ENCODE data around the gene ANKRD45.
"Not testable (repeated sequence)": the region's sequence is repeated elsewhere in the genome, so short reads cannot be mapped to it uniquely, and the experiment has no call there.

The ANKRD45 gene

DNA sequence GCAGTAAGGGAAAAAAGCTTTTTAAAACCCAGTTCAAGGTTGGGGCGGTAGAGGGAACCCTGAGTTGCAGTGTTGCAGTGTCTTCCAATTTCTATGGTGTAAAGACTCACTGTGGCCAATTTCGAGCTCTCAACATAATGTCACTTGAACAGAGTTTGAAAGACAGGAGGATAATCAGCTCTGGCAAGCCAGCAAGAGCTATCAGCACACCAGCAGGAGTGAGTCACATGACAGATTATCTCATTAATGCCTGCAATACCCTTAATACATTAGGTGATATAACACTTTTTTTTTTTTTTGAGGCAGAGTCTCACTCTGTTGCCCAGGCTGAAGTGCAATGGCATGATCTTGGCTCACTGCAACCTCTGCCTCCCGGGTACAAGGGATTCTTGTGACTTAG lies 89.6 kb downstream of the ANKRD45 start:
- no peak overlapping the region for H3K27ac ChIP-seq
- TF ChIP-seq, protein P1, sequence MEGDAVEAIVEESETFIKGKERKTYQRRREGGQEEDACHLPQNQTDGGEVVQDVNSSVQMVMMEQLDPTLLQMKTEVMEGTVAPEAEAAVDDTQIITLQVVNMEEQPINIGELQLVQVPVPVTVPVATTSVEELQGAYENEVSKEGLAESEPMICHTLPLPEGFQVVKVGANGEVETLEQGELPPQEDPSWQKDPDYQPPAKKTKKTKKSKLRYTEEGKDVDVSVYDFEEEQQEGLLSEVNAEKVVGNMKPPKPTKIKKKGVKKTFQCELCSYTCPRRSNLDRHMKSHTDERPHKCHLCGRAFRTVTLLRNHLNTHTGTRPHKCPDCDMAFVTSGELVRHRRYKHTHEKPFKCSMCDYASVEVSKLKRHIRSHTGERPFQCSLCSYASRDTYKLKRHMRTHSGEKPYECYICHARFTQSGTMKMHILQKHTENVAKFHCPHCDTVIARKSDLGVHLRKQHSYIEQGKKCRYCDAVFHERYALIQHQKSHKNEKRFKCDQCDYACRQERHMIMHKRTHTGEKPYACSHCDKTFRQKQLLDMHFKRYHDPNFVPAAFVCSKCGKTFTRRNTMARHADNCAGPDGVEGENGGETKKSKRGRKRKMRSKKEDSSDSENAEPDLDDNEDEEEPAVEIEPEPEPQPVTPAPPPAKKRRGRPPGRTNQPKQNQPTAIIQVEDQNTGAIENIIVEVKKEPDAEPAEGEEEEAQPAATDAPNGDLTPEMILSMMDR (conservative IDR thresholded peaks at IDR 0.05) = no peak

DNA sequence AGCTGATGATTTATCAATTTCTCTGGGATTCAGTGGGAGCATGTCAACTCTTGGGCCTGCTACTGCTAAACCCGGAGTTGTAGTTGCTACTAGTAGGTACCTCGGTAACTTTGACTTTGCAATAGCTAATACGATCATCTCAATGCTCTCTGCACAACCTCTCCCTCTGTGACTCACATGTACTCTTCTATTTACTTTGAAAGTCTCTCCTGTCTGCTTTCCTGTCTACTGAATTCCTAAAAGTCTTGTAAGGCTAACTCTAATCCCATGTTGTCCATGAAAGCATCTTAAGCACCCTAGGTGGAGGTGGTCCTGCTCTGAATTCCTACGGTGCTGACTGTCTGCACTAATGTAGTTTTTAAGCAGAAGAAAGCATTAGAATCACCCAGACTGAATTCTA lies 96.1 kb downstream of the ANKRD45 start:
- no peak overlapping the region for H3K27ac ChIP-seq
- TF ChIP-seq, protein P1 (conservative IDR thresholded peaks at IDR 0.05) = no peak

DNA sequence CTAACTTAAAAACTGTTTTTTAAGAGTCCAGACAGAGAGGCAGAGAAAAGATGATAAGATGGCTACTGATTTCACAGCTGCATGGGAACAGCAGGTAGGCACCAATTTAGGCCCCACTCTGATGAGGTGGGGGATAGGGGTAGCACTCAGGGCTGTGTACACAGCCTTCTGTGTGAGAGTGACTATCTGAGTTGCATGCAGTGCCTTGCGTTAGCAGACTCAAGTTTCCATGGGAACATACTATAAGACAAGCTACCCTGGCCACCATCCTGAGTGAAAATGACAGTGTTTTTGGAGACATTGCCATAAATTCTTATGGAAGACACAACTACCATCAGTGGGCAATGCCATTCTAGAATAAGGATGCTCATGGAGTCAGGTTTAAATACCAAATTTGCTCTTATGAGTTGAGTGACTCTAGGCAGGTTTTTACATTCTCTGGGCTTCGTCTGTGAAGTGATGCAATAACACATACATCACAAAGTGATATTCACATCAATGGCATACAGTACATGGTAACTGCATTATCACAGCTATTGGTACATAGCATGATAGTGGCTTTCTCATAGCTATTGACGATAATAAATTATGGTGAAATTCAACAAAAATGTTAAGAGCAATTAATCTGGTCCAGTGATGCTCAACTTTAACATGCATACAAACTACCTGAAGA lies 97.3 kb downstream of the ANKRD45 start:
- H3K27ac ChIP-seq = no peak overlapping the region
- TF ChIP-seq, protein P1 (conservative IDR thresholded peaks at IDR 0.05) = no peak

DNA sequence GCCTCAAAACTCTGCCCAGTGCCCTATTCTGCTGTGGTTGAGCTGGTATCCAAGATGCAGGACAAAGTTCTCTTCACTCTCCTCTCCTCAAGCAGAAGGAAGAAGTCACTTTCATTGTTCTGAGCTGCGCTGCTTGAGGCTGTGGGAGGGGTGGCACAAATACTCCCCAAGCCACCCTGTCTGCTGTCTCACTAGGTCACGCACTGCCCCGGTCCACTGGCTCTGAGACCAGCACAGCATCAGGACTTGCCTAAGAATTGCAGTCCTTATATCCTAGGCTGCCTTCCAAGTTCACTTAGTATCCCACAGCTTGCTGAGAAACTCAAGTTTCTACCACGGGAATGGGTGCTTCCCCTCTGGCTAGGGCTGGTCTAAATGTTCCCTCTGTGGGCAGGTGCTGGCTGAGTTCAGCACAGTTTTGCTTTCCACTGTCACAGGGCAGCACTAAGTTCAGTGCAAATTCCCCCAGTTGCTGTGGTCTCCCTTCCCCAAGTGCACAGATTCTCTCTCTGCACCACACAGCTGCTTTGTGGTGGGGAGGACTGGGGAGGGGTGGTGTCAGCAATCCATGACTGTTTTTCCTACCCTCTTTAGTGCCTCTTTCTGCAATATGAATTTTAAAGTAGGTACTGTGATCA lies 99.2 kb downstream of the ANKRD45 start:
- H3K27ac ChIP-seq = no peak overlapping the region
- TF ChIP-seq, protein P1 (conservative IDR thresholded peaks at IDR 0.05) = no peak

DNA sequence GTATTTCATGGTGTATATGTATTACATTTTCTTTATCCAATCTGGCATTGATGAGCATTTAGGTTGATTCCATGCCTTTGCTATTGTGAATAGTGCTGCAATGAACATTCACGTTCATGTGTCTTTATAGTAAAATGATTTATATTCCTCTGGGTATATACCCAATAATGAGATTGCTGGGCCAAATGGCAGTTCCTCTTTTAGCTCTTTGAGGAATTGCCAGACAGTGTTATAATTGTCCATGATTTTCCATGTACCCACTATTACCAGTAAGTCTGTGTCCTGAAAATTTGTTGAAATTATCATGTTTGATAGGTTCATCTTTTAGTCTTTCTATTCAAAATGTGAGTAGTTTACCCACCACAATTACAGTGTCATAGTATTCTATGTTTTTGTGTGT lies 101.2 kb downstream of the ANKRD45 start:
- H3K27ac ChIP-seq = no peak overlapping the region

DNA sequence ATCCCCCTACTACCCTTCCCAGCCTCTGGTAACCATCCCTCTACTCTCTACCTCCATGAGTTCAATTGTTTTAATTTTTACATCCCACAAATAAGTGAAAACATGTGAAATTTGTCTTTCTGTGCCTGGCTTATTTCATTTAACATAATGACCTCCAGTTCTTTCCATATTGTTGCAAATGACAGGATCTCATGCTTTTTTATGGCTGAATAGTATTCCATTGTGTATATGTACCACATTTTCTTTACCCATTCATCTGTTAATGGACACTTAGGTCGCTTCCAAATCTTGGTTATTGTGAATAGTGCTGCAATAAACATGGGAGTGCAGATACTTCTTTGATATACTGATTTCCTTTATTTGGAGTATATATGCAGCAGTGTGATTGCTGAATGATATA lies 105.8 kb downstream of the ANKRD45 start:
- not testable (repeated sequence) for H3K27ac ChIP-seq

More for the DNA sequence above, 101.2 kb downstream of the ANKRD45 start:
- TF ChIP-seq, protein P1 (conservative IDR thresholded peaks at IDR 0.05) = no peak

DNA sequence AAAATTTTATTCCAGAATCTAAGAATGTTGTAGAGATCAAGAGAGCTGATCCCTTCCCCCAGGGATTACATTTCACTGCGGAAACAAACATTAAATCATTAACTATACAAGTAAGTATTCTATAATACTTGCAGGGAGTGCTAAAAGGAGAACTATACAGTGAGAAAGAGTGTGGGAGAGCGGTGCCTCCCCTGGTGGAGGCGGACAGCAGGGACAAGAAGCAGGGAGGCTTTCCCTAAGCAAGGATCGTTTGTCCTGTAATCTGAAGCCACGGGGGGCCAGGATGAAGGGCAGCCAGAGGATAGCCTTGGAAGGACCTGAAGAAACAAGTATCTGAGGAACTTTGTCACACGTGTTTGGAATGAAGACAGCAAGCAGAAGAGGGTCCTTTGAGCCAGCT lies 106.8 kb downstream of the ANKRD45 start:
- H3K27ac ChIP-seq = no peak overlapping the region
- TF ChIP-seq, protein P1 (conservative IDR thresholded peaks at IDR 0.05) = no peak

DNA sequence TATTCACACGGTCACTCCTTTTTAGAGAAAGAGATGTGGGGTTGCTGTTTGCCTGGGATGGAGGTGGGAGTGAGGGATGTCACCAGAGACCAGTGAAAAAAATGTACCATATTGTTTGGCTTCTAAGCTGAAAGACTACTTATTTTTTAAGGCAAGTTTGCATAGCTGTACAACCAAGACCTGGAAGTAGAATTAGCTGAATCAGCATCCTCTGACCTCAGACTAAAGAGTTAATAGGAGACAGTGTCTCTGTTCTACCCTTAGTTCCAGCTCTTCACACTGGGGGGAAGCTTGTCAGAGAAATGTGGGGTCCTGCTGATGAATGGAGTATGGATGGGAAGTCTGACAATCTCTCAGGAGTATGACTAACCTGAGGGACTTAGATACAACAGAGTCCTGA lies 108.4 kb downstream of the ANKRD45 start:
- H3K27ac ChIP-seq = no peak overlapping the region
- TF ChIP-seq, protein P1 (conservative IDR thresholded peaks at IDR 0.05) = no peak

All from VCaP (cell line).